ENCODE results near the gene KMT2B. TPM values are rescaled to one million over a fixed set of nuclear protein-coding genes. Genes with fewer than 3 reads are reported as not detected.

The KMT2B gene
- total RNA-seq, 1 experiment from 2014 or later = 65.3 TPM

- Mint-ChIP-seq H3K27ac (ENCODE audit: unreplicated experiment) (no peak overlapping the region), H3K4me1 (ENCODE audit: low read depth, unreplicated experiment) (peaks cover 18% of the 10 kb centered on the region), H3K4me3 (ENCODE audit: low read depth, unreplicated experiment) (no peak overlapping the region), H3K9me3 (ENCODE audit: low read depth, unreplicated experiment) (no peaks in the 10 kb centered on the region), H3K27me3 (ENCODE audit: unreplicated experiment) (peaks cover 58% of the 10 kb centered on the region), H3K36me3 (ENCODE audit: insufficient read depth, unreplicated experiment) (peaks cover 22% of the 10 kb centered on the region)
- no peak for DNase-seq
- BruUV-seq (replicated peaks) = no TSS peak
- no peak for TF ChIP-seq CTCF (IDR thresholded peaks at IDR 0.05; ENCODE audit: unreplicated experiment)
- intact Hi-C loops (cut with micrococcal nuclease; ENCODE audit: unreplicated experiment) = no loop called here
- CTCF ChIA-PET = no interaction called here
Measured at GRCh38 chr19:35712567-35713505, 5.0 kb upstream of the KMT2B start.

- no peak overlapping the region for H3K4me3 Mint-ChIP-seq (ENCODE audit: low read depth, unreplicated experiment)
- H3K27ac Mint-ChIP-seq (ENCODE audit: unreplicated experiment) = no peak overlapping the region
- no TSS peak for BruUV-seq (replicated peaks)
- TF ChIP-seq CTCF (IDR thresholded peaks at IDR 0.05; ENCODE audit: unreplicated experiment) = no peak
- no peak for DNase-seq
- H3K27me3 Mint-ChIP-seq (ENCODE audit: unreplicated experiment) = peaks cover 53% of the 10 kb centered on the region
- intact Hi-C loops (cut with micrococcal nuclease; ENCODE audit: unreplicated experiment) = no loop called here
- CTCF ChIA-PET = no interaction called here
- peaks cover 26% of the 10 kb centered on the region for H3K36me3 Mint-ChIP-seq (ENCODE audit: insufficient read depth, unreplicated experiment)
- peaks cover 18% of the 10 kb centered on the region for H3K4me1 Mint-ChIP-seq (ENCODE audit: low read depth, unreplicated experiment)
- no peaks in the 10 kb centered on the region for H3K9me3 Mint-ChIP-seq (ENCODE audit: low read depth, unreplicated experiment)
Measured at GRCh38 chr19:35713506-35713850, 4.3 kb upstream of the KMT2B start.

GRCh38 chr19:35713904-35714495 is 3.8 kb upstream of the KMT2B start:
- CTCF ChIA-PET = interaction anchor here (1.3 kb wide), 1 partner anchor 12 kb away, joined by 3 read pairs; no protein-coding TSS in a partner anchor
- DNase-seq = no peak
- Mint-ChIP-seq H3K4me3 (ENCODE audit: low read depth, unreplicated experiment) (no peak overlapping the region), H3K27ac (ENCODE audit: unreplicated experiment) (no peak overlapping the region), H3K27me3 (ENCODE audit: unreplicated experiment) (peaks cover 48% of the 10 kb centered on the region), H3K9me3 (ENCODE audit: low read depth, unreplicated experiment) (no peaks in the 10 kb centered on the region), H3K36me3 (ENCODE audit: insufficient read depth, unreplicated experiment) (peaks cover 32% of the 10 kb centered on the region), H3K4me1 (ENCODE audit: low read depth, unreplicated experiment) (peaks cover 18% of the 10 kb centered on the region)
- no TSS peak for BruUV-seq (replicated peaks)
- TF ChIP-seq CTCF (IDR thresholded peaks at IDR 0.05; ENCODE audit: unreplicated experiment) = no peak
- intact Hi-C loops (cut with micrococcal nuclease; ENCODE audit: unreplicated experiment) = no loop called here

- H3K36me3 Mint-ChIP-seq (ENCODE audit: insufficient read depth, unreplicated experiment) = peaks cover 39% of the 10 kb centered on the region
- H3K27me3 Mint-ChIP-seq (ENCODE audit: unreplicated experiment) = peaks cover 47% of the 10 kb centered on the region
- CTCF ChIA-PET = interaction anchor here (1.3 kb wide), 1 partner anchor 13 kb away, joined by 3 read pairs; no protein-coding TSS in a partner anchor
- DNase-seq = no peak
- H3K27ac Mint-ChIP-seq (ENCODE audit: unreplicated experiment) = peak overlapping the region; percentile 43
- no TSS peak for BruUV-seq (replicated peaks)
- H3K9me3 Mint-ChIP-seq (ENCODE audit: low read depth, unreplicated experiment) = no peaks in the 10 kb centered on the region
- TF ChIP-seq CTCF (IDR thresholded peaks at IDR 0.05; ENCODE audit: unreplicated experiment) = no peak
- peaks cover 25% of the 10 kb centered on the region for H3K4me1 Mint-ChIP-seq (ENCODE audit: low read depth, unreplicated experiment)
- intact Hi-C loops (cut with micrococcal nuclease; ENCODE audit: unreplicated experiment) = no loop called here
- H3K4me3 Mint-ChIP-seq (ENCODE audit: low read depth, unreplicated experiment) = peak overlapping the region; percentile 77
Measured at GRCh38 chr19:35714601-35715354, 3.0 kb upstream of the KMT2B start.
